K562 (cell line): ENCODE data around the gene DTNB. TPM values are rescaled to one million over a fixed set of nuclear protein-coding genes. Genes with fewer than 3 reads are reported as not detected.

ENCODE experiments used
- FOXA3 ChIP-seq, 2 experiments: fragments of 450-650 bp in 1 of 2; sonication (generic) in 1 of 2; formaldehyde crosslinking; IDR thresholded peaks in 1 of 2; conservative IDR thresholded peaks in 1 of 2; 2 replicates each; pipeline versions ENCODE4 v1.4.0 to v1.8.0; 2020 to 2022; ENCODE audit warnings: mild to moderate bottlenecking in 2 of 2, missing genetic modification reagents in 1 of 2
- HMG20B ChIP-seq: fragments of 250-450 bp; sonication (Bioruptor Pico); IDR thresholded peaks from 2 replicates; pipeline ENCODE4 v1.5.0; 2021; ENCODE audit warnings: mild to moderate bottlenecking
- JUNB ChIP-seq: fragments of 450-650 bp; formaldehyde crosslinking; conservative IDR thresholded peaks from 2 replicates; pipeline ENCODE4 v1.4.0; 2020; ENCODE audit warnings: mild to moderate bottlenecking
- MAFG ChIP-seq: fragments of 450-650 bp; conservative IDR thresholded peaks from 2 replicates; pipeline ENCODE4 v1.6.1; 2016; ENCODE audit warnings: missing genetic modification characterization, missing compliant biosample characterization
- NFIC ChIP-seq: fragments of 450-650 bp; IDR thresholded peaks from 2 replicates; pipeline ENCODE4 v1.6.1; 2017; ENCODE audit warnings: mild to moderate bottlenecking, inconsistent platforms
- PTBP1 ChIP-seq: fragments of 200-400 bp; formaldehyde crosslinking; IDR thresholded peaks from 2 replicates; pipeline ENCODE4 v1.6.1; 2017; ENCODE audit warnings: low read depth, low read length
- PTRF ChIP-seq: fragments of 450-650 bp; IDR thresholded peaks from 2 replicates; pipeline ENCODE4 v1.6.1; 2016; ENCODE audit warnings: mild to moderate bottlenecking, missing genetic modification characterization, missing compliant biosample characterization
- SMC3 ChIP-seq: conservative IDR thresholded peaks from 2 replicates; pipeline ENCODE4 v1.6.1; 2011; ENCODE audit warnings: low read depth, low read length, improper control_type of control experiment; ENCODE audit not compliant: insufficient read depth
- THRAP3 ChIP-seq: fragments of 450-650 bp; IDR thresholded peaks from 2 replicates; pipeline ENCODE4 v1.6.1; 2016; ENCODE audit warnings: mild to moderate bottlenecking, inconsistent platforms, borderline replicate concordance
- U2AF1 ChIP-seq: fragments of 200-400 bp; formaldehyde crosslinking; optimal IDR thresholded peaks from 2 replicates; pipeline ENCODE3; 2017; ENCODE audit warnings: mild to moderate bottlenecking, low read depth, low read length, moderate library complexity
- ZNF444 ChIP-seq: fragments of 250-450 bp; sonication (Bioruptor Pico); IDR thresholded peaks from 2 replicates; pipeline ENCODE4 v1.4.0; 2020; ENCODE audit warnings: mild to moderate bottlenecking, moderate library complexity
- ZNF644 ChIP-seq: fragments of 200-800 bp; sonication (Bioruptor generic); IDR thresholded peaks from 2 replicates; pipeline ENCODE4 v1.6.1; 2016; ENCODE audit warnings: low read depth, missing genetic modification characterization, missing compliant biosample characterization
- ZNF696 ChIP-seq: fragments of 250-450 bp; sonication (Bioruptor Pico); conservative IDR thresholded peaks from 2 replicates; pipeline ENCODE4 v1.4.0; 2020; ENCODE audit warnings: mild to moderate bottlenecking, moderate library complexity
- ZNF76 ChIP-seq: fragments of 250-450 bp; sonication (Bioruptor Pico); IDR thresholded peaks from 2 replicates; pipeline ENCODE4 v1.4.0; 2020; ENCODE audit warnings: mild to moderate bottlenecking, moderate library complexity, borderline replicate concordance
- ZNF830 ChIP-seq: fragments of 250-450 bp; sonication (Bioruptor Pico); IDR thresholded peaks from 2 replicates; pipeline ENCODE4 v1.5.0; 2021; ENCODE audit warnings: mild to moderate bottlenecking
- ZZZ3 ChIP-seq: fragments of 450-650 bp; IDR thresholded peaks from 2 replicates; pipeline ENCODE4 v1.6.1; 2016; ENCODE audit warnings: antibody characterized with exemption, mild to moderate bottlenecking, moderate library complexity
- polyA plus RNA-seq, 8 experiments: library from polyadenylated mRNA; depleted of rRNA in 4 of 8; stranded (reverse) in 5 of 8; unstranded in 3 of 8; fragments of >200 nt; fragmentation: Nextera tagmentation in 2 of 8; fragmentation: Illumina TruSeq in 1 of 8; extraction: Ambion mirVana in 2 of 8; extraction: Trizol in 1 of 8; gene quantifications; 2 replicates each; pipeline versions ENCODE4 v1.2.1 to v1.2.3, GENCODE V29; 2011 to 2014; ENCODE audit warnings: inconsistent platforms in 1 of 8, missing spikeins in 1 of 8
- total RNA-seq, 7 experiments: library from RNA; depleted of rRNA in 6 of 7; stranded (reverse); fragments of >200 nt in 6 of 7; fragmentation: Illumina TruSeq in 2 of 7; extraction: Trizol in 2 of 7; gene quantifications; 2 replicates each; pipeline versions ENCODE4 v1.2.1 to v1.2.3, GENCODE V29; 2011 to 2021; ENCODE audit warnings: low replicate concordance in 1 of 7
- TF ChIP-seq, protein P1 (sequence below): fragments of 250-450 bp; sonication (Bioruptor Pico); IDR thresholded peaks from 2 replicates; pipeline ENCODE4 v1.5.0; 2021
- TF ChIP-seq, protein P2 (sequence below): fragments of 450-650 bp; IDR thresholded peaks from 2 replicates; pipeline ENCODE4 v1.6.1; 2017; ENCODE audit warnings: antibody characterized with exemption, mild to moderate bottlenecking
- TF ChIP-seq, protein P3 (sequence below): fragments of 150-350 bp; conservative IDR thresholded peaks from 2 replicates; pipeline ENCODE4 v1.6.1; 2014; ENCODE audit warnings: low read length

Gene DTNB
- total and polyA plus RNA-seq, 9 of the 15 experiments (the other 6 are each of a cell fraction or from before 2014, with no cell fraction given): 0.18 to 2.0 (median 0.77) TPM; not detected in 2

DNA sequence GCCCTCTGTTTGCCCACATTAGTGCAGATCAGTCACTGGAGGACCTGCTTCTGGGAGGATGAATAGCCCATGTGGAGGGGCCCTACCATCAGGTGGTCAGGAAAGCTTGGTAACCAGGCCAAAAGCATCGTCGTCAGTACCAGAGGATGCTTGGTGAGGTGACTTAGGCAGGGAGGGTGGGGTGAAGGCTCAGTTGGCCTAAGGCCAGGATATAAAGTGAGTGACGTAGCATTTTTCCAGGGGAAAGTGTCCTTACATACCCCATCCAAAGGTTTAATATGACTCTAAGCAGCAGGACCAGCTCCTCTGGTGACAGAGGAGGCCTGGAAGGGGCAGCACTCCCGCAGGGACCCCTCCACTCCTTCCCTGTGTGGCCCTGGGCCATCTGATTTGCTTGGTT lies 303.9 kb downstream of the DTNB start (continued):
- TF ChIP-seq, protein P1, sequence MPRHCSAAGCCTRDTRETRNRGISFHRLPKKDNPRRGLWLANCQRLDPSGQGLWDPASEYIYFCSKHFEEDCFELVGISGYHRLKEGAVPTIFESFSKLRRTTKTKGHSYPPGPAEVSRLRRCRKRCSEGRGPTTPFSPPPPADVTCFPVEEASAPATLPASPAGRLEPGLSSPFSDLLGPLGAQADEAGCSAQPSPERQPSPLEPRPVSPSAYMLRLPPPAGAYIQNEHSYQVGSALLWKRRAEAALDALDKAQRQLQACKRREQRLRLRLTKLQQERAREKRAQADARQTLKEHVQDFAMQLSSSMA: no peak
- TF ChIP-seq ZNF696 (CRISPR knock-in tag): no peak
- no peak for TF ChIP-seq PTBP1
- no peak for TF ChIP-seq ZNF76 (CRISPR knock-in tag)
- TF ChIP-seq PTRF (tag): no peak
- TF ChIP-seq ZZZ3: no peak
- TF ChIP-seq, protein P2, sequence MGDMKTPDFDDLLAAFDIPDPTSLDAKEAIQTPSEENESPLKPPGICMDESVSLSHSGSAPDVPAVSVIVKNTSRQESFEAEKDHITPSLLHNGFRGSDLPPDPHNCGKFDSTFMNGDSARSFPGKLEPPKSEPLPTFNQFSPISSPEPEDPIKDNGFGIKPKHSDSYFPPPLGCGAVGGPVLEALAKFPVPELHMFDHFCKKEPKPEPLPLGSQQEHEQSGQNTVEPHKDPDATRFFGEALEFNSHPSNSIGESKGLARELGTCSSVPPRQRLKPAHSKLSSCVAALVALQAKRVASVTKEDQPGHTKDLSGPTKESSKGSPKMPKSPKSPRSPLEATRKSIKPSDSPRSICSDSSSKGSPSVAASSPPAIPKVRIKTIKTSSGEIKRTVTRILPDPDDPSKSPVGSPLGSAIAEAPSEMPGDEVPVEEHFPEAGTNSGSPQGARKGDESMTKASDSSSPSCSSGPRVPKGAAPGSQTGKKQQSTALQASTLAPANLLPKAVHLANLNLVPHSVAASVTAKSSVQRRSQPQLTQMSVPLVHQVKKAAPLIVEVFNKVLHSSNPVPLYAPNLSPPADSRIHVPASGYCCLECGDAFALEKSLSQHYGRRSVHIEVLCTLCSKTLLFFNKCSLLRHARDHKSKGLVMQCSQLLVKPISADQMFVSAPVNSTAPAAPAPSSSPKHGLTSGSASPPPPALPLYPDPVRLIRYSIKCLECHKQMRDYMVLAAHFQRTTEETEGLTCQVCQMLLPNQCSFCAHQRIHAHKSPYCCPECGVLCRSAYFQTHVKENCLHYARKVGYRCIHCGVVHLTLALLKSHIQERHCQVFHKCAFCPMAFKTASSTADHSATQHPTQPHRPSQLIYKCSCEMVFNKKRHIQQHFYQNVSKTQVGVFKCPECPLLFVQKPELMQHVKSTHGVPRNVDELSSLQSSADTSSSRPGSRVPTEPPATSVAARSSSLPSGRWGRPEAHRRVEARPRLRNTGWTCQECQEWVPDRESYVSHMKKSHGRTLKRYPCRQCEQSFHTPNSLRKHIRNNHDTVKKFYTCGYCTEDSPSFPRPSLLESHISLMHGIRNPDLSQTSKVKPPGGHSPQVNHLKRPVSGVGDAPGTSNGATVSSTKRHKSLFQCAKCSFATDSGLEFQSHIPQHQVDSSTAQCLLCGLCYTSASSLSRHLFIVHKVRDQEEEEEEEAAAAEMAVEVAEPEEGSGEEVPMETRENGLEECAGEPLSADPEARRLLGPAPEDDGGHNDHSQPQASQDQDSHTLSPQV: no peak
- TF ChIP-seq FOXA3 (CRISPR knock-in tag; conservative IDR thresholded peaks at IDR 0.05 in 1 of 2, IDR thresholded peaks at IDR 0.05 in 1 of 2): no peak
- TF ChIP-seq ZNF644 (tag): no peak
- TF ChIP-seq ZNF444 (CRISPR knock-in tag): no peak
- peak; percentile 51 for TF ChIP-seq MAFG (tag)
- no peak for TF ChIP-seq THRAP3
- peak; percentile 81 for TF ChIP-seq NFIC
- no peak for TF ChIP-seq ZNF830 (CRISPR knock-in tag)
- no peak for TF ChIP-seq U2AF1
- TF ChIP-seq SMC3: no peak
- no peak for TF ChIP-seq HMG20B (CRISPR knock-in tag)
- TF ChIP-seq, protein P3, sequence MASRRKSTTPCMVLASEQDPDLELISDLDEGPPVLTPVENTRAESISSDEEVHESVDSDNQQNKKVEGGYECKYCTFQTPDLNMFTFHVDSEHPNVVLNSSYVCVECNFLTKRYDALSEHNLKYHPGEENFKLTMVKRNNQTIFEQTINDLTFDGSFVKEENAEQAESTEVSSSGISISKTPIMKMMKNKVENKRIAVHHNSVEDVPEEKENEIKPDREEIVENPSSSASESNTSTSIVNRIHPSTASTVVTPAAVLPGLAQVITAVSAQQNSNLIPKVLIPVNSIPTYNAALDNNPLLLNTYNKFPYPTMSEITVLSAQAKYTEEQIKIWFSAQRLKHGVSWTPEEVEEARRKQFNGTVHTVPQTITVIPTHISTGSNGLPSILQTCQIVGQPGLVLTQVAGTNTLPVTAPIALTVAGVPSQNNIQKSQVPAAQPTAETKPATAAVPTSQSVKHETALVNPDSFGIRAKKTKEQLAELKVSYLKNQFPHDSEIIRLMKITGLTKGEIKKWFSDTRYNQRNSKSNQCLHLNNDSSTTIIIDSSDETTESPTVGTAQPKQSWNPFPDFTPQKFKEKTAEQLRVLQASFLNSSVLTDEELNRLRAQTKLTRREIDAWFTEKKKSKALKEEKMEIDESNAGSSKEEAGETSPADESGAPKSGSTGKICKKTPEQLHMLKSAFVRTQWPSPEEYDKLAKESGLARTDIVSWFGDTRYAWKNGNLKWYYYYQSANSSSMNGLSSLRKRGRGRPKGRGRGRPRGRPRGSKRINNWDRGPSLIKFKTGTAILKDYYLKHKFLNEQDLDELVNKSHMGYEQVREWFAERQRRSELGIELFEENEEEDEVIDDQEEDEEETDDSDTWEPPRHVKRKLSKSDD: no peak
- no peak for TF ChIP-seq JUNB
